ENCODE measurements around the gene EYS. TPM values are rescaled to one million over a fixed set of nuclear protein-coding genes. Genes with fewer than 3 reads are reported as not detected.
A peak's percentile ranks its signal among the peaks of the same experiment; 100 is the strongest.

The EYS gene
- polyA plus RNA-seq, 1 of the 3 experiments (the other 2 are of a cell fraction): 0.05 TPM

GRCh38 chr6:63760199-63760598 is 1946.8 kb downstream of the EYS start:
- ChIA-PET CTCF (interaction anchor here (1.0 to 3.8 kb wide), 5 partner anchors 10 to 408 kb away, joined by 3 to 18 read pairs (median 5); no protein-coding TSS in a partner anchor), POLR2A (no interaction called here)
- no peaks in the 10 kb centered on the region for H3F3A ChIP-seq (replicated peaks; ENCODE audit: insufficient read depth)
- H3K4me3 ChIP-seq (ENCODE audit: low read depth in 2 of 2, low read length in 1 of 2): no peak overlapping the region
- peaks cover 11% of the 10 kb centered on the region for H3K9me3 ChIP-seq
- no peaks in the 10 kb centered on the region for H3K27me3 ChIP-seq (ENCODE audit: insufficient read depth)
- no peaks in the 10 kb centered on the region for H3K9me2 ChIP-seq
- H4K20me1 ChIP-seq (ENCODE audit: insufficient read depth): no peaks in the 10 kb centered on the region
- no peak overlapping the region for H2AFZ ChIP-seq (ENCODE audit: low read depth)
- no peak overlapping the region for H3K9ac ChIP-seq
- no peaks in the 10 kb centered on the region for H3K36me3 ChIP-seq (replicated peaks in 1 of 2; ENCODE audit: control insufficient read depth in 1 of 2, insufficient read depth in 2 of 2, low read length in 1 of 2)
- H3K4me1 ChIP-seq (ENCODE audit: control insufficient read depth in 1 of 2, insufficient read depth in 2 of 2, low read depth in 1 of 2, low read length in 1 of 2): no peaks in the 10 kb centered on the region
- no peak overlapping the region for H3K27ac ChIP-seq (ENCODE audit: low read depth in 2 of 2, low read length in 1 of 2)
- H3K79me2 ChIP-seq (ENCODE audit: insufficient read depth): no peaks in the 10 kb centered on the region
- H3K4me2 ChIP-seq: no peak overlapping the region
- TF ChIP-seq USF1 (IDR thresholded peaks at IDR 0.05; ENCODE audit: borderline replicate concordance, low read depth): no peak
- TF ChIP-seq EZH2phosphoT487 (IDR thresholded peaks at IDR 0.05; ENCODE audit: borderline replicate concordance, low read depth): no peak
- TF ChIP-seq RFX5 (IDR thresholded peaks at IDR 0.05; ENCODE audit: low read length): no peak
- no peak for TF ChIP-seq TEAD4 (IDR thresholded peaks at IDR 0.05; ENCODE audit: borderline replicate concordance, insufficient read depth)
- TF ChIP-seq YY1 (IDR thresholded peaks at IDR 0.05; ENCODE audit: low read depth): no peak
- no peak for TF ChIP-seq FOSL2 (IDR thresholded peaks at IDR 0.05; ENCODE audit: borderline replicate concordance, low read depth)
- TF ChIP-seq IRF3 (IDR thresholded peaks at IDR 0.05; ENCODE audit: low read depth, low read length): no peak
- TF ChIP-seq RXRA (IDR thresholded peaks at IDR 0.05; ENCODE audit: borderline replicate concordance, low read depth): no peak
- TF ChIP-seq ELF1 (IDR thresholded peaks at IDR 0.05): no peak
- no peak for TF ChIP-seq TAF1 (IDR thresholded peaks at IDR 0.05; ENCODE audit: borderline replicate concordance, low read depth, low read length)
- TF ChIP-seq NFIC (IDR thresholded peaks at IDR 0.05; ENCODE audit: borderline replicate concordance): no peak
- no peak for TF ChIP-seq SIN3A (IDR thresholded peaks at IDR 0.05; ENCODE audit: borderline replicate concordance, low read depth, low read length)
- no peak for TF ChIP-seq GATA2 (CRISPR knock-in tag; IDR thresholded peaks at IDR 0.05)
- TF ChIP-seq RCOR1 (IDR thresholded peaks at IDR 0.05; ENCODE audit: low read length): no peak
- no peak for TF ChIP-seq MXI1 (IDR thresholded peaks at IDR 0.05; ENCODE audit: low read depth, low read length)
- no peak for TF ChIP-seq GABPA (IDR thresholded peaks at IDR 0.05; ENCODE audit: low read depth)
- DNase-seq: no peak

- Histone ChIP-seq H3F3A (replicated peaks; ENCODE audit: insufficient read depth) (no peaks in the 10 kb centered on the region), H3K9me3 (peaks cover 11% of the 10 kb centered on the region), H2AFZ (ENCODE audit: low read depth) (no peak overlapping the region), H4K20me1 (ENCODE audit: insufficient read depth) (no peaks in the 10 kb centered on the region), H3K79me2 (ENCODE audit: insufficient read depth) (no peaks in the 10 kb centered on the region), H3K36me3 (replicated peaks in 1 of 2; ENCODE audit: control insufficient read depth in 1 of 2, insufficient read depth in 2 of 2, low read length in 1 of 2) (no peaks in the 10 kb centered on the region), H3K27ac (ENCODE audit: low read depth in 2 of 2, low read length in 1 of 2) (no peak overlapping the region), H3K4me2 (no peak overlapping the region), H3K9me2 (no peaks in the 10 kb centered on the region), H3K27me3 (ENCODE audit: insufficient read depth) (no peaks in the 10 kb centered on the region), H3K9ac (no peak overlapping the region), H3K4me1 (ENCODE audit: control insufficient read depth in 1 of 2, insufficient read depth in 2 of 2, low read depth in 1 of 2, low read length in 1 of 2) (no peaks in the 10 kb centered on the region), H3K4me3 (ENCODE audit: low read depth in 2 of 2, low read length in 1 of 2) (no peak overlapping the region)
- POLR2A ChIA-PET: no interaction called here
- no peak for DNase-seq
- CTCF ChIA-PET: interaction anchor here (1.0 to 3.8 kb wide), 6 partner anchors 9 to 407 kb away, joined by 3 to 18 read pairs (median 5); no protein-coding TSS in a partner anchor
- TF ChIP-seq CTCF (IDR thresholded peaks at IDR 0.05) (peak; percentile 26), MEF2A (IDR thresholded peaks at IDR 0.05; ENCODE audit: borderline replicate concordance, low read depth) (no peak), MAX (IDR thresholded peaks at IDR 0.05; ENCODE audit: low read depth) (no peak)
These were observed 1947.4 kb downstream of the EYS start for GRCh38 chr6:63759605-63760105.

Measured in SK-N-SH (cell line).